ENCODE results near the gene DGKI. TPM values are rescaled to one million over a fixed set of nuclear protein-coding genes. Genes with fewer than 3 reads are reported as not detected.

Gene DGKI
- total and polyA plus RNA-seq, 2 experiments from 2014 or later, result 0.16 to 1.0 TPM

GRCh38 chr7:137853053-137853452, 6.3 kb upstream of the DGKI start:
- peaks cover 21% of the 10 kb centered on the region for H3K27me3 ChIP-seq (ENCODE audit: insufficient read depth)
- no peaks in the 10 kb centered on the region for H3K79me2 ChIP-seq (replicated peaks; ENCODE audit: insufficient read depth)
- TF ChIP-seq POLR2AphosphoS5 (IDR thresholded peaks at IDR 0.05; ENCODE audit: low read depth), result no peak
- TF ChIP-seq STAT1 (IDR thresholded peaks at IDR 0.05; ENCODE audit: unreplicated experiment), result no peak
- no peak for TF ChIP-seq ETS1 (IDR thresholded peaks at IDR 0.05)
- no peak for TF ChIP-seq EZH2phosphoT487 (IDR thresholded peaks at IDR 0.05; ENCODE audit: unreplicated experiment)
- no peaks in the 10 kb centered on the region for H4K20me1 ChIP-seq (replicated peaks; ENCODE audit: insufficient read depth)
- Mint-ChIP-seq H3K36me3 (ENCODE audit: low read depth) (no peaks in the 10 kb centered on the region), H3K9me3 (no peaks in the 10 kb centered on the region), H3K4me3 (no peak overlapping the region), H3K27ac (no peak overlapping the region), H3K4me1 (no peaks in the 10 kb centered on the region), H3K27me3 (ENCODE audit: insufficient read depth, low read depth, poor library complexity) (peaks cover 6% of the 10 kb centered on the region)
- H3F3A ChIP-seq (replicated peaks; ENCODE audit: low read depth), result no peaks in the 10 kb centered on the region
- DNase-seq (ENCODE audit: low spot score), result no peak
- H3K4me3 ChIP-seq, result no peak overlapping the region
- ATAC-seq, result no peak
- H3K36me3 ChIP-seq (ENCODE audit: insufficient read depth), result no peaks in the 10 kb centered on the region
- H3K27ac ChIP-seq (ENCODE audit: low read depth), result no peak overlapping the region
- H2AFZ ChIP-seq, result no peak overlapping the region
- H3K4me1 ChIP-seq (ENCODE audit: insufficient read depth), result no peaks in the 10 kb centered on the region
- H3K4me2 ChIP-seq, result no peak overlapping the region
- no peaks in the 10 kb centered on the region for H3K9me2 ChIP-seq (ENCODE audit: insufficient read depth)

- no peaks in the 10 kb centered on the region for H3K4me1 Mint-ChIP-seq
- TF ChIP-seq POLR2AphosphoS5 (IDR thresholded peaks at IDR 0.05; ENCODE audit: low read depth), result no peak
- TF ChIP-seq ZNF331 (CRISPR knock-in tag; IDR thresholded peaks at IDR 0.05; ENCODE audit: low read depth), result no peak
- no peak for TF ChIP-seq EZH2phosphoT487 (IDR thresholded peaks at IDR 0.05; ENCODE audit: unreplicated experiment)
- TF ChIP-seq EZH2 (IDR thresholded peaks at IDR 0.05; ENCODE audit: low read depth, unreplicated experiment), result no peak
- no peak for TF ChIP-seq NANOG (IDR thresholded peaks at IDR 0.05; ENCODE audit: borderline replicate concordance)
- TF ChIP-seq CTCF (conservative IDR thresholded peaks at IDR 0.05; ENCODE audit: low read depth in 2 of 2), result no peak
- TF ChIP-seq ETS1 (IDR thresholded peaks at IDR 0.05), result no peak
- no peak for ATAC-seq
Measured at GRCh38 chr7:137852108-137852507, 5.3 kb upstream of the DGKI start.

More at GRCh38 chr7:137852108-137852507, 5.3 kb upstream of the DGKI start:
- no peak overlapping the region for H3K4me3 ChIP-seq
- Mint-ChIP-seq H3K27me3 (ENCODE audit: insufficient read depth, low read depth, poor library complexity) (peaks cover 15% of the 10 kb centered on the region), H3K36me3 (ENCODE audit: low read depth) (no peaks in the 10 kb centered on the region), H3K4me3 (no peak overlapping the region), H3K27ac (no peak overlapping the region), H3K9me3 (no peaks in the 10 kb centered on the region)
- no peaks in the 10 kb centered on the region for H4K20me1 ChIP-seq (replicated peaks; ENCODE audit: insufficient read depth)
- 0 out of 2 replicates have a peak, but pooled peaks cover 8% of the 10 kb centered on the region for H3K4me1 ChIP-seq (ENCODE audit: insufficient read depth)
- peaks cover 31% of the 10 kb centered on the region for H3K27me3 ChIP-seq (ENCODE audit: insufficient read depth)
- H3K79me2 ChIP-seq (replicated peaks; ENCODE audit: insufficient read depth), result no peaks in the 10 kb centered on the region
- no peak overlapping the region for H2AFZ ChIP-seq
- H3K4me2 ChIP-seq, result no peak overlapping the region
- no peaks in the 10 kb centered on the region for H3K9me2 ChIP-seq (ENCODE audit: insufficient read depth)
- H3F3A ChIP-seq (replicated peaks; ENCODE audit: low read depth), result no peaks in the 10 kb centered on the region
- H3K36me3 ChIP-seq (ENCODE audit: insufficient read depth), result no peaks in the 10 kb centered on the region
- DNase-seq (ENCODE audit: low spot score), result no peak
- H3K27ac ChIP-seq (ENCODE audit: low read depth), result no peak overlapping the region

Measured in GM23338 (cell line).